ENCODE measurements around the gene DAP.
"Not testable (repeated sequence)": the region's sequence is repeated elsewhere in the genome, so short reads cannot be mapped to it uniquely, and the experiment has no call there.

Gene DAP

GRCh38 chr5:10654566-10654965 is 106.5 kb downstream of the DAP start:
- no peak for DNase-seq (ENCODE audit: low read depth, low spot score)

GRCh38 chr5:10653751-10654400 is 107.2 kb downstream of the DAP start:
- no peak for DNase-seq (ENCODE audit: low read depth, low spot score)

GRCh38 chr5:10653043-10653442 is 108.0 kb downstream of the DAP start:
- DNase-seq (ENCODE audit: low read depth, low spot score) = no peak

GRCh38 chr5:10652606-10653005 is 108.4 kb downstream of the DAP start:
- DNase-seq (ENCODE audit: low read depth, low spot score) = no peak

- no peak for DNase-seq (ENCODE audit: low read depth, low spot score)
Measured at GRCh38 chr5:10652151-10652550, 108.9 kb downstream of the DAP start.

GRCh38 chr5:10649666-10650380 is 111.2 kb downstream of the DAP start:
- peak; percentile 91 for DNase-seq (ENCODE audit: low read depth, low spot score)

GRCh38 chr5:10648806-10649665 is 112.0 kb downstream of the DAP start:
- DNase-seq (ENCODE audit: low read depth, low spot score) = peak; percentile 47

- no peak for DNase-seq (ENCODE audit: low read depth, low spot score)
Measured at GRCh38 chr5:10647640-10648039, 113.4 kb downstream of the DAP start.

GRCh38 chr5:10645671-10646070 is 115.4 kb downstream of the DAP start:
- peak; percentile 22 for DNase-seq (ENCODE audit: low read depth, low spot score)

GRCh38 chr5:10645146-10645545 is 115.9 kb downstream of the DAP start:
- DNase-seq (ENCODE audit: low read depth, low spot score) = no peak

GRCh38 chr5:10644192-10644591 is 116.8 kb downstream of the DAP start:
- no peak for DNase-seq (ENCODE audit: low read depth, low spot score)

- DNase-seq (ENCODE audit: low read depth, low spot score) = no peak
Measured at GRCh38 chr5:10642367-10642766, 118.7 kb downstream of the DAP start.

GRCh38 chr5:10639846-10640368 is 121.1 kb downstream of the DAP start:
- no peak for DNase-seq (ENCODE audit: low read depth, low spot score)

- DNase-seq (ENCODE audit: low read depth, low spot score) = not testable (repeated sequence)
Measured at GRCh38 chr5:10638723-10639122, 122.3 kb downstream of the DAP start.

- DNase-seq (ENCODE audit: low read depth, low spot score) = no peak
Measured at GRCh38 chr5:10637944-10638343, 123.1 kb downstream of the DAP start.

- DNase-seq (ENCODE audit: low read depth, low spot score) = no peak
Measured at GRCh38 chr5:10636363-10637142, 124.5 kb downstream of the DAP start.

GRCh38 chr5:10635867-10636350 is 125.1 kb downstream of the DAP start:
- DNase-seq (ENCODE audit: low read depth, low spot score) = no peak

GRCh38 chr5:10635257-10635866 is 125.7 kb downstream of the DAP start:
- DNase-seq (ENCODE audit: low read depth, low spot score) = no peak

GRCh38 chr5:10634562-10634961 is 126.5 kb downstream of the DAP start:
- no peak for DNase-seq (ENCODE audit: low read depth, low spot score)

GRCh38 chr5:10634050-10634449 is 127.0 kb downstream of the DAP start:
- no peak for DNase-seq (ENCODE audit: low read depth, low spot score)
